Caco-2 (cell line): ENCODE measurements around the gene PDGFRB. TPM values are rescaled to one million over a fixed set of nuclear protein-coding genes. Genes with fewer than 3 reads are reported as not detected.
A peak's percentile ranks its signal among the peaks of the same experiment; 100 is the strongest.

Source experiments
- BruUV-seq: library from RNA; stranded (reverse); fragments of 400-500 nt; replicated peaks from 2 replicates; lab custom pipeline; 2021; lab: Mats Ljungman, UMichigan
- CTCF ChIA-PET: fragments of 300-600 bp; sonication (Branson Sonifier 250); formaldehyde crosslinking; loops from one replicate; lab custom pipeline; 2022; ENCODE audit warnings: antibody characterized with exemption; lab: Charles Lee
- POLR2A ChIA-PET: fragments of 300-600 bp; sonication (Branson Sonifier 250); formaldehyde crosslinking; loops from one replicate; lab custom pipeline; 2022; ENCODE audit warnings: antibody characterized with exemption; lab: Charles Lee
- DNase-seq, 2 experiments: peaks; one replicate each; pipeline versions ENCODE4 v3.0.0 to v3.0.0-alpha.2; 2020 to 2022
- H3K27me3 ChIP-seq: replicated peaks from 2 replicates; pipeline ENCODE4 v1.6.0; 2011; ENCODE audit warnings: low read length; ENCODE audit not compliant: control insufficient read depth, insufficient read depth
- H3K36me3 ChIP-seq: 2 replicates; pipeline ENCODE4 v1.5.1; 2011; ENCODE audit warnings: low read length; ENCODE audit not compliant: control insufficient read depth, insufficient read depth
- H3K4me1 ChIP-seq: fragments of 250-450 bp; sonication (Bioruptor Pico); 2 replicates; pipeline ENCODE4 v1.5.1; 2020; ENCODE audit warnings: mild to moderate bottlenecking
- H3K4me3 ChIP-seq: 2 replicates; pipeline ENCODE4 v1.5.1; 2011; ENCODE audit warnings: low read depth, mild to moderate bottlenecking, control low read depth, low read length
- H3K9me3 ChIP-seq: fragments of 250-450 bp; sonication (Bioruptor Pico); 2 replicates; pipeline ENCODE4 v1.5.1; 2020; ENCODE audit warnings: mild to moderate bottlenecking, moderate library complexity
- H3K27ac Mint-ChIP-seq: one replicate; pipeline ENCODE4 v1.8.0; 2022; ENCODE audit warnings: mixed read lengths; ENCODE audit not compliant: unreplicated experiment
- H3K27me3 Mint-ChIP-seq: one replicate; pipeline ENCODE4 v1.8.0; 2022; ENCODE audit warnings: mixed read lengths; ENCODE audit not compliant: insufficient read depth, unreplicated experiment
- H3K36me3 Mint-ChIP-seq: one replicate; pipeline ENCODE4 v1.8.0; 2022; ENCODE audit warnings: mild to moderate bottlenecking, mixed read lengths; ENCODE audit not compliant: insufficient read depth, unreplicated experiment
- H3K4me1 Mint-ChIP-seq: one replicate; pipeline ENCODE4 v1.8.0; 2022; ENCODE audit warnings: low read depth, mixed read lengths; ENCODE audit not compliant: unreplicated experiment
- H3K4me3 Mint-ChIP-seq: one replicate; pipeline ENCODE4 v1.8.0; 2022; ENCODE audit warnings: mild to moderate bottlenecking, moderate library complexity, mixed read lengths; ENCODE audit not compliant: unreplicated experiment
- H3K9me3 Mint-ChIP-seq: one replicate; pipeline ENCODE4 v1.8.0; 2022; ENCODE audit warnings: mixed read lengths; ENCODE audit not compliant: unreplicated experiment
- intact Hi-C: fragments of 100-400 bp; cut with micrococcal nuclease; formaldehyde crosslinking; loops from one replicate; pipeline ENCODE4 v1.10.0; 2022; ENCODE audit not compliant: unreplicated experiment
- total RNA-seq: library from RNA; stranded (reverse); gene quantifications from 2 replicates; pipeline ENCODE4 v1.2.3, GENCODE V29; 2022
- TF ChIP-seq, protein P1 (sequence below), 2 experiments: fragments of 200-600 bp in 1 of 2; IDR thresholded peaks; 1 replicate in 1 of 2; 2 replicates in 1 of 2; pipeline versions ENCODE4 v1.5.1 to v1.8.0; 2011 to 2022; ENCODE audit warnings: antibody characterized with exemption in 1 of 2, control low read depth in 1 of 2, inconsistent platforms in 1 of 2, low read depth in 1 of 2, low read length in 1 of 2, mild to moderate bottlenecking in 1 of 2, moderate library complexity in 1 of 2; ENCODE audit not compliant: insufficient read depth in 1 of 2, severe bottlenecking in 1 of 2, unreplicated experiment in 1 of 2

PDGFRB gene
- total RNA-seq, 1 experiment from 2014 or later: 5.9 TPM

DNA sequence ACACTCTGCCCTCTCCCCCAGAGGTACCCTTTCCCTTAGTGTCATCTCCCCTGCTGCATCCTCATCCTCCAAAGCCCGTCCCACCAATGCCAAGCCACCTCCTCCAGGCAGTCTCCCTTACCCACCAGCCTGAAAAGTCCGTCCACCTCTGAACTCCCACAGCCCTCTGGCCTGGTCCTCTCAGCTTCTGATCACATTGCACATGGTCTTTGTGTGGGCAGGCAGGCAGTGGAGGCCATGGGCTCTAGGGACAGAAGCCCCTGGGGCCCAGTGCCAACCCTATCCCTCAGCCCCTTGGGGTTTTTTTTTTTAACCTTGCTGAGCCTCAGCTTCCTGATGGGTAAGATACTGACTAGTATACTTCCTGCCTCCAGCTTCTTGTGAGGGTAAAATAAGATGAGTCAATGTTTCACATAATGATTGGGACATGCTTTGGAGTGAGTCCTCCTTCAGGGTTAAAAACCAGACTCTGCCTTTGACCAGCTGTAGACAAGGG lies 88.7 kb downstream of the PDGFRB start:
- peaks cover 6% of the 10 kb centered on the region for H3K4me1 Mint-ChIP-seq
- peak overlapping the region; percentile 36 for H3K27ac Mint-ChIP-seq

DNA sequence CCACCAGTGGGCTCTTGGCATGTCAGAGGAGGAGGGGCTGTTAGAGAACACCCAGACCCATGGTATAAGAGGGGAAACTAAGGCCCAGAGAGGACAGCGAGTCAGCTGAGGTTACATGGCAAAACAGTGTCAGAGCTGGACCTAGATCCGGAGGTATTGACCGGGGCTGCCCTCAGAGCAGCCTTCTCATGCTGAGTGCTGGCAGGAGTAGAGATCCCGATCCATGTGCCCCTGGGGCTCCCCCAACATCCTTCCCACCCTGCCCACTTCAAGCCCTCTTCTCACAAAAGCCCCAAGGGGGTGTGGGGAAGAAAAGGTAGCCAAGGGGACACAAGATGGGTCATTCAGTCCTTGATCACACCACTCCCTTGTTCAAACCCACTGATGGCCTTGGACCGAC lies 89.2 kb downstream of the PDGFRB start:
- intact Hi-C loops: no loop called here
- H3K4me3 ChIP-seq: no peak overlapping the region
- no peaks in the 10 kb centered on the region for H3K27me3 ChIP-seq
- ChIA-PET CTCF (no interaction called here), POLR2A (no interaction called here)
- Mint-ChIP-seq H3K36me3 (no peaks in the 10 kb centered on the region), H3K4me3 (no peak overlapping the region), H3K9me3 (no peaks in the 10 kb centered on the region), H3K27me3 (no peaks in the 10 kb centered on the region), H3K4me1 (peaks cover 6% of the 10 kb centered on the region), H3K27ac (peak overlapping the region; percentile 36)
- no peaks in the 10 kb centered on the region for H3K9me3 ChIP-seq
- no peaks in the 10 kb centered on the region for H3K36me3 ChIP-seq
- peaks cover 6% of the 10 kb centered on the region; the same call in 1 of the 2 replicates for H3K4me1 ChIP-seq
- TF ChIP-seq, protein P1, sequence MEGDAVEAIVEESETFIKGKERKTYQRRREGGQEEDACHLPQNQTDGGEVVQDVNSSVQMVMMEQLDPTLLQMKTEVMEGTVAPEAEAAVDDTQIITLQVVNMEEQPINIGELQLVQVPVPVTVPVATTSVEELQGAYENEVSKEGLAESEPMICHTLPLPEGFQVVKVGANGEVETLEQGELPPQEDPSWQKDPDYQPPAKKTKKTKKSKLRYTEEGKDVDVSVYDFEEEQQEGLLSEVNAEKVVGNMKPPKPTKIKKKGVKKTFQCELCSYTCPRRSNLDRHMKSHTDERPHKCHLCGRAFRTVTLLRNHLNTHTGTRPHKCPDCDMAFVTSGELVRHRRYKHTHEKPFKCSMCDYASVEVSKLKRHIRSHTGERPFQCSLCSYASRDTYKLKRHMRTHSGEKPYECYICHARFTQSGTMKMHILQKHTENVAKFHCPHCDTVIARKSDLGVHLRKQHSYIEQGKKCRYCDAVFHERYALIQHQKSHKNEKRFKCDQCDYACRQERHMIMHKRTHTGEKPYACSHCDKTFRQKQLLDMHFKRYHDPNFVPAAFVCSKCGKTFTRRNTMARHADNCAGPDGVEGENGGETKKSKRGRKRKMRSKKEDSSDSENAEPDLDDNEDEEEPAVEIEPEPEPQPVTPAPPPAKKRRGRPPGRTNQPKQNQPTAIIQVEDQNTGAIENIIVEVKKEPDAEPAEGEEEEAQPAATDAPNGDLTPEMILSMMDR (IDR thresholded peaks at IDR 0.05; ENCODE audit: insufficient read depth in 1 of 2, low read depth in 1 of 2, low read length in 1 of 2, severe bottlenecking in 1 of 2, unreplicated experiment in 1 of 2): no peak
- BruUV-seq: no TSS peak
- no peak for DNase-seq

More for the DNA sequence above, 88.7 kb downstream of the PDGFRB start:
- no peaks in the 10 kb centered on the region for H3K27me3 ChIP-seq
- Mint-ChIP-seq H3K36me3 (no peaks in the 10 kb centered on the region), H3K9me3 (no peaks in the 10 kb centered on the region), H3K27me3 (no peaks in the 10 kb centered on the region), H3K4me3 (no peak overlapping the region)
- H3K4me3 ChIP-seq: no peak overlapping the region
- ChIA-PET CTCF (no interaction called here), POLR2A (no interaction called here)
- DNase-seq: no peak
- no peaks in the 10 kb centered on the region for H3K36me3 ChIP-seq
- TF ChIP-seq, protein P1 (IDR thresholded peaks at IDR 0.05; ENCODE audit: insufficient read depth in 1 of 2, low read depth in 1 of 2, low read length in 1 of 2, severe bottlenecking in 1 of 2, unreplicated experiment in 1 of 2): no peak
- no peaks in the 10 kb centered on the region for H3K9me3 ChIP-seq
- peaks cover 6% of the 10 kb centered on the region; the same call in 1 of the 2 replicates for H3K4me1 ChIP-seq
- intact Hi-C loops: no loop called here
- no TSS peak for BruUV-seq

DNA sequence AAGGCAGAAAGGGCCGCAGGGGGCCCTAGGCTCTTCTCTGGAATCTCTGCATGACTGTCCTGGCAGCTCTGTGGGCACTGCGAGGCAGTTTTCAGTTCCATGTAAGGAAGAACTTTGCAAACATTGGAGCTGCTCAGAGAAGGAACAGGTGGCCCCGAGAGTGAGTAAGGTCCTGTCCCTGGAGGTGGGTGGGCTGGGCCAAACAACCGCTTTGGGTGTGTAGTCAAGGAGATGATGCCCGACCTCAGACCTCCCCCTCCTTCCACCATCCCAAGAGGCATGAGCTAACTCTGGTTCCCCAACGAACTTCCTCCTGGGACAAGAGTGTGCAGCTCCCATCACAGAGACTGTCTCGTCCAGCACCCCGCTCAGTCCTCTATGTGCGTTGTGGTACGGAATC lies 89.8 kb downstream of the PDGFRB start:
- no TSS peak for BruUV-seq
- no peak overlapping the region for H3K27ac Mint-ChIP-seq

More for the DNA sequence above, 89.8 kb downstream of the PDGFRB start:
- Mint-ChIP-seq H3K4me3 (no peak overlapping the region), H3K27me3 (no peaks in the 10 kb centered on the region), H3K4me1 (peaks cover 6% of the 10 kb centered on the region), H3K9me3 (no peaks in the 10 kb centered on the region), H3K36me3 (no peaks in the 10 kb centered on the region)
- TF ChIP-seq, protein P1 (IDR thresholded peaks at IDR 0.05; ENCODE audit: insufficient read depth in 1 of 2, low read depth in 1 of 2, low read length in 1 of 2, severe bottlenecking in 1 of 2, unreplicated experiment in 1 of 2): no peak
- DNase-seq: no peak
- ChIA-PET CTCF (interaction anchor here (0.5 to 0.7 kb wide), 4 partner anchors 96 to 340 kb away, joined by 3 read pairs; no protein-coding TSS in a partner anchor), POLR2A (no interaction called here)
- Histone ChIP-seq H3K4me1 (peaks cover 6% of the 10 kb centered on the region; the same call in 1 of the 2 replicates), H3K4me3 (no peak overlapping the region), H3K9me3 (no peaks in the 10 kb centered on the region), H3K27me3 (no peaks in the 10 kb centered on the region), H3K36me3 (no peaks in the 10 kb centered on the region)
- intact Hi-C loops: no loop called here
